Ovary (tissue), 3 donors: ENCODE measurements around the gene DTNBP1.

Experiments used
- CTCF ChIP-seq, 3 donors: fragments of 450-650 bp in 2 of 3; fragments of 200-600 bp in 1 of 3; IDR thresholded peaks; one replicate each; pipeline versions ENCODE4 v1.5.1 to v1.8.0; 2016 to 2022; ENCODE audit warnings: antibody characterized with exemption in 3 of 3, mild to moderate bottlenecking in 1 of 3
- EP300 ChIP-seq: sonication (generic); formaldehyde crosslinking; IDR thresholded peaks from one replicate; pipeline ENCODE4 v1.6.1; 2017; ENCODE audit warnings: antibody characterized with exemption
- POLR2A ChIP-seq: fragments of 450-650 bp; IDR thresholded peaks from one replicate; pipeline ENCODE4 v1.6.1; 2017; ENCODE audit warnings: antibody characterized with exemption, mild to moderate bottlenecking, moderate library complexity
- donor health status: DM: no; HTN: no; CAD: no.

- TF ChIP-seq CTCF (IDR thresholded peaks at IDR 0.05) (no peak), POLR2A (no peak), EP300 (no peak)
Observed at GRCh38 chr6:15616261-15616660, 46.6 kb downstream of the DTNBP1 start.
